ENCODE measurements around the gene PIGT.
"Not testable (repeated sequence)": the region's sequence is repeated elsewhere in the genome, so short reads cannot be mapped to it uniquely, and the experiment has no call there.

Gene PIGT

DNA sequence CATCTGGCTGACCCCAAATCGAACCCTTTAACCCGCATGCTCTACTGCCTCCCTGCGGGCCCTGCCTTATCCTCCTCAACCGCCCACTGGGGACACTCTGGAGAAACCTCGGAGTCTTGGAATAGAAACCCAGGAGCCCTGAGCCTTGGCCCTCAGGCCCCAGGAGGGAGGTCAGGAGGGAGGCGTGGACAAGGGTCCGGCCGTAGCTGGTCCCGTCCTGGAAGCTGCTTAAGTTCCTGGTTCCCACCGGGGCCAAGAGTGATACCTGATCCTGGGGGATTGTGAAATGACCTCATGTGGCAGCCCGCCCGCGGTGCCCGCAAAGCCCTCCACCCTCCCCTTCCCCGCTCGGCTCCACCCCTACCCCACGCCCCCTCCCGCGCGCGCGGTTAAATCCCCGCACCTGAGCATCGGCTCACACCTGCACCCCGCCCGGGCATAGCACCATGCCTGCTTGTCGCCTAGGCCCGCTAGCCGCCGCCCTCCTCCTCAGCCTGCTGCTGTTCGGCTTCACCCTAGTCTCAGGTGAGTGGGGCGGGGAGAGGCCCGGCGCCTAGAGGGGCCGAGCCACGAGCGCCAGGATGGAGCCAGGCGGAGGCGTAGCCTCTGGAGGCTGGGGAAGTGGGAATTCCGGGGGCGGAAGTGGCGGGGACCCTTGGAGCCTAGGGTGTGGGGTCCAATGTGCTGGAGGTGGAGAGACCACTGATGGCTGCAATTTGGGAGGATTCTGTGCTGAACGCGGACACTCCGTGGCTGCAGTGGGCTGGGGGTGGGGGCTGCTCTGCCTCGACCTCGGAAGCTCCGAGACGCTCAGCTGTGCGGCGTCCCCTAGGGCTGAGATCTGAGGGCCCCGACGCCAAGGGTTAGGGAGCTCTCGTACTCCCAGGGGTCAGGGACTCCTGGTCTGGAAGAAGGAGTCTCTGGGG is 53.7 kb downstream of the PIGT start, which contains the start of gene WFDC2:
WFDC2 (plus strand) TSS at position 418 of the 926 bp plus-strand sequence; CDS start at position 447, 29 bp downstream.
- no peak for DNase-seq
- Histone ChIP-seq H4K20me1 (ENCODE audit: insufficient read depth, low read length) (no peaks in the 10 kb centered on the region), H3K4me2 (ENCODE audit: insufficient read depth, low read length) (no peak within 1 kb of the TSS), H3K4me3 (ENCODE audit: low read depth in 1 of 2, low read length in 2 of 2) (no peak within 1 kb of the TSS), H3K27ac (ENCODE audit: low read length) (no peak within 1 kb of the TSS), H2AFZ (ENCODE audit: low read depth, low read length) (no peak within 1 kb of the TSS), H3K36me3 (ENCODE audit: insufficient read depth, low read length) (no peaks in the 10 kb centered on the region), H3K9ac (ENCODE audit: low read depth, low read length) (no peak within 1 kb of the TSS), H3K9me3 (ENCODE audit: insufficient read depth, low read length, severe bottlenecking) (no peaks in the 10 kb centered on the region), H3K4me1 (ENCODE audit: insufficient read depth, low read length) (no peaks in the 10 kb centered on the region), H3K79me2 (ENCODE audit: insufficient read depth, low read length) (no peaks in the 10 kb centered on the region), H3K27me3 (ENCODE audit: insufficient read depth, low read length, poor library complexity) (peaks cover 25% of the 10 kb centered on the region)
- TF ChIP-seq EZH2 (IDR thresholded peaks at IDR 0.05; ENCODE audit: borderline replicate concordance, low read depth, low read length, severe bottlenecking) (no peak), CTCF (IDR thresholded peaks at IDR 0.05; ENCODE audit: borderline replicate concordance, extremely low read depth, low read length, poor library complexity, severe bottlenecking) (no peak)
- ATAC-seq (ENCODE audit: insufficient read depth, low read depth) = no peak

DNA sequence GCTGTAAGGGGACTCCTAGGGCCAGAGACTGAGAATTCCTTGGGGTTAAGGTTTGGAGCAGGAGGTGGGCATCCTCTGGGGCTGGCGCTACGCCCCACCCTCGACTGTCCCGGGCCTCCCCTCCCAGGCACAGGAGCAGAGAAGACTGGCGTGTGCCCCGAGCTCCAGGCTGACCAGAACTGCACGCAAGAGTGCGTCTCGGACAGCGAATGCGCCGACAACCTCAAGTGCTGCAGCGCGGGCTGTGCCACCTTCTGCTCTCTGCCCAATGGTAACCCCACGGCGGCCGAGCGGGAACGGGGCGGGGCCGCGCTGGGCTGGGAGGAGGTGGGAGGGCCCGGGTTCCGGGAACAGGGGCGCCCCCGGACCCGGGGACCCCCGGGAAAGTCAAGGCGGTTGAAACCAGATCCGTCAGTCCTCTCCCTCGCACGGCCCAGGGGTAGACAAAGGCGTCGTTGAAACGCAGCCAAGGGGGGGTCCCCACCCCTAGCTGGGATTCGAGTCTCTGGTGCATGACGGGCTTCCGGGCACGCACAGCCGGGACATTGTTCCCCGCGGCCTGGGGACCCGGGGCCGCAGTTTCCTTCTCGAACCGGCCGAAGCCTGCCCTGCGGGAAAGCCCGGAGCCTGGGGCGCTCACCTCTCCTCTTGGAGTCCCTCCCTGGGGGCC is 54.5 kb downstream of the PIGT start:
- no peaks in the 10 kb centered on the region for H3K9me3 ChIP-seq (ENCODE audit: insufficient read depth, low read length, severe bottlenecking)
- DNase-seq (no peak), ATAC-seq (ENCODE audit: insufficient read depth, low read depth) (no peak)
- no peak overlapping the region for H3K4me3 ChIP-seq (ENCODE audit: low read depth in 1 of 2, low read length in 2 of 2)
- H3K27me3 ChIP-seq (ENCODE audit: insufficient read depth, low read length, poor library complexity) = peaks cover 17% of the 10 kb centered on the region
- H3K27ac ChIP-seq (ENCODE audit: low read length) = no peak overlapping the region
- no peak overlapping the region for H3K9ac ChIP-seq (ENCODE audit: low read depth, low read length)
- H3K4me2 ChIP-seq (ENCODE audit: insufficient read depth, low read length) = no peak overlapping the region
- no peaks in the 10 kb centered on the region for H3K36me3 ChIP-seq (ENCODE audit: insufficient read depth, low read length)
- H3K4me1 ChIP-seq (ENCODE audit: insufficient read depth, low read length) = no peaks in the 10 kb centered on the region
- no peaks in the 10 kb centered on the region for H4K20me1 ChIP-seq (ENCODE audit: insufficient read depth, low read length)
- no peak overlapping the region for H2AFZ ChIP-seq (ENCODE audit: low read depth, low read length)
- TF ChIP-seq CTCF (IDR thresholded peaks at IDR 0.05; ENCODE audit: borderline replicate concordance, extremely low read depth, low read length, poor library complexity, severe bottlenecking) (no peak), EZH2 (IDR thresholded peaks at IDR 0.05; ENCODE audit: borderline replicate concordance, low read depth, low read length, severe bottlenecking) (no peak)
- H3K79me2 ChIP-seq (ENCODE audit: insufficient read depth, low read length) = no peaks in the 10 kb centered on the region

DNA sequence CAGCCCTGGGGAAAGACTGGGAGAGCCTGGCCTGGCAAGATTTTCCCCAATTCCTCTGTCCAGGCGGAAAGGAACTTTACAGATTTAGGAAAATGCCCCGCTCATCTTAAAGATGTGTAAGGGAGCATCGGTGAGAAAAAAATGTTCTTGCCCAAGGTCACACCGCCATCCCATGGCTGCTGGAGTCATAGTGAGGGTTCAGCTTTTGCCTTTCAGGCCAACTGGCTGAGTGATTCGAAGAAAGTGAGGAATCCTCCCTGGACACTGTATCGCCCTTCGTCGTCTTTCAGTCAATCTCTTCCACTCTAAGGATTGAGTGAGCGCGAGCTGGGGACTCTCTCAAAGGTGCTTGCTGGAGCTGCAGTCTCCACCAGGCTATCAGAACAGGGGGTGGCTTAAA is 55.0 kb downstream of the PIGT start:
- Histone ChIP-seq H2AFZ (ENCODE audit: low read depth, low read length) (no peak overlapping the region), H3K27me3 (ENCODE audit: insufficient read depth, low read length, poor library complexity) (peaks cover 13% of the 10 kb centered on the region), H3K9me3 (ENCODE audit: insufficient read depth, low read length, severe bottlenecking) (no peaks in the 10 kb centered on the region), H3K4me1 (ENCODE audit: insufficient read depth, low read length) (no peaks in the 10 kb centered on the region), H3K79me2 (ENCODE audit: insufficient read depth, low read length) (no peaks in the 10 kb centered on the region), H3K4me2 (ENCODE audit: insufficient read depth, low read length) (no peak overlapping the region), H3K27ac (ENCODE audit: low read length) (no peak overlapping the region), H3K36me3 (ENCODE audit: insufficient read depth, low read length) (no peaks in the 10 kb centered on the region), H3K4me3 (ENCODE audit: low read depth in 1 of 2, low read length in 2 of 2) (no peak overlapping the region), H3K9ac (ENCODE audit: low read depth, low read length) (no peak overlapping the region), H4K20me1 (ENCODE audit: insufficient read depth, low read length) (no peaks in the 10 kb centered on the region)
- no peak for TF ChIP-seq CTCF (IDR thresholded peaks at IDR 0.05; ENCODE audit: borderline replicate concordance, extremely low read depth, low read length, poor library complexity, severe bottlenecking)
- no peak for TF ChIP-seq EZH2 (IDR thresholded peaks at IDR 0.05; ENCODE audit: borderline replicate concordance, low read depth, low read length, severe bottlenecking)
- ATAC-seq (ENCODE audit: insufficient read depth, low read depth) = no peak
- no peak for DNase-seq

- H3K9ac ChIP-seq (ENCODE audit: low read depth, low read length); ATAC-seq (ENCODE audit: insufficient read depth, low read depth); H3K4me2 ChIP-seq (ENCODE audit: insufficient read depth, low read length); H2AFZ ChIP-seq (ENCODE audit: low read depth, low read length); H3K4me1 ChIP-seq (ENCODE audit: insufficient read depth, low read length); H3K79me2 ChIP-seq (ENCODE audit: insufficient read depth, low read length); H3K27ac ChIP-seq (ENCODE audit: low read length); H3K36me3 ChIP-seq (ENCODE audit: insufficient read depth, low read length); H3K27me3 ChIP-seq (ENCODE audit: insufficient read depth, low read length, poor library complexity); H3K9me3 ChIP-seq (ENCODE audit: insufficient read depth, low read length, severe bottlenecking); H3K4me3 ChIP-seq (ENCODE audit: low read depth in 1 of 2, low read length in 2 of 2); DNase-seq; H4K20me1 ChIP-seq (ENCODE audit: insufficient read depth, low read length): not testable (repeated sequence)
These were observed 56.3 kb downstream of the PIGT start for GRCh38 chr20:45472286-45472685.

All from DND-41 (cell line).